OCI-LY7 (cell line): ENCODE measurements around the gene ATP2A3.

Source experiments
- EZH2phosphoT487 ChIP-seq: fragments of 200-600 bp; sonication (generic); IDR thresholded peaks from 2 replicates; pipeline ENCODE4 v1.6.1; 2018; ENCODE audit warnings: low read depth, borderline replicate concordance, mild to moderate bottlenecking, mixed run types, antibody characterized with exemption, low read length, moderate library complexity, mixed read lengths
- TF ChIP-seq, protein P1 (sequence below): fragments of 200-600 bp; sonication (generic); conservative IDR thresholded peaks from 2 replicates; pipeline ENCODE4 v1.5.1; 2014; ENCODE audit warnings: mild to moderate bottlenecking, antibody characterized with exemption, low read length, moderate library complexity, mixed read lengths

DNA sequence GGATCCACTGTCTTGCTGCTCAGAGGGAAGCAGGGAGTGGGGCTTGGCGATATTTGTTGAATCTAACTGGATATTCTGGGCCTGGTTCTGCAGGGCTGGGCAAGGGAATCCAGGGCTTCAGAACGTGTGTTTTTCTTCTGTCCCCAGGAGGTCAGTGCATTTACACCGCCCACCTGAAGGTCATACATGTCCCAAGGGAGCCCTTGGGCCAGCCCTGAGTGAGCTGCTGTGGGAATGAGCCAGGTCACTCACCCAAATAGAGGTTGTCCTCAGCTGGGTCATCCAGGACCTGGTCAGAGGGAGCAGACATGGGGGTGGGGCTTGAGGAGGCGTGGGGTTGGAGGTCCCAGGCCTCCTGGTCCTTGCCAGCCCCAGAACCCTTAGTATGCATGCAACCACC is 82.0 kb downstream of the ATP2A3 start:
- TF ChIP-seq, protein P1, sequence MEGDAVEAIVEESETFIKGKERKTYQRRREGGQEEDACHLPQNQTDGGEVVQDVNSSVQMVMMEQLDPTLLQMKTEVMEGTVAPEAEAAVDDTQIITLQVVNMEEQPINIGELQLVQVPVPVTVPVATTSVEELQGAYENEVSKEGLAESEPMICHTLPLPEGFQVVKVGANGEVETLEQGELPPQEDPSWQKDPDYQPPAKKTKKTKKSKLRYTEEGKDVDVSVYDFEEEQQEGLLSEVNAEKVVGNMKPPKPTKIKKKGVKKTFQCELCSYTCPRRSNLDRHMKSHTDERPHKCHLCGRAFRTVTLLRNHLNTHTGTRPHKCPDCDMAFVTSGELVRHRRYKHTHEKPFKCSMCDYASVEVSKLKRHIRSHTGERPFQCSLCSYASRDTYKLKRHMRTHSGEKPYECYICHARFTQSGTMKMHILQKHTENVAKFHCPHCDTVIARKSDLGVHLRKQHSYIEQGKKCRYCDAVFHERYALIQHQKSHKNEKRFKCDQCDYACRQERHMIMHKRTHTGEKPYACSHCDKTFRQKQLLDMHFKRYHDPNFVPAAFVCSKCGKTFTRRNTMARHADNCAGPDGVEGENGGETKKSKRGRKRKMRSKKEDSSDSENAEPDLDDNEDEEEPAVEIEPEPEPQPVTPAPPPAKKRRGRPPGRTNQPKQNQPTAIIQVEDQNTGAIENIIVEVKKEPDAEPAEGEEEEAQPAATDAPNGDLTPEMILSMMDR, result no peak
- no peak for TF ChIP-seq EZH2phosphoT487
